Pancreas (tissue), 10 donors: ENCODE data around the gene TAF6. TPM values are rescaled to one million over a fixed set of nuclear protein-coding genes. Genes with fewer than 3 reads are reported as not detected.

Experiments used
- ATAC-seq, 4 donors: fragments of 200-7000 bp; cut with Tn5 transposase; one replicate each; pipeline versions ENCODE4 v1.8.0 to v1.9.1; 2020; ENCODE audit warnings: mild to moderate bottlenecking in 4 of 4, moderate library complexity in 4 of 4
- DNase-seq, 6 donors: peaks; one replicate each; pipeline ENCODE4 v3.0.0-alpha.2; 2020
- FAIRE-seq: peaks from 2 replicates; lab custom pipeline; 2012; peaks lifted over from hg19 to GRCh38; lab: Jason Lieb, UNC
- H3K27ac ChIP-seq, 4 donors: fragments of 200-600 bp; sonication (generic); 1 replicate in 3 of 4; 2 replicates in 1 of 4; pipeline versions ENCODE4 v1.5.0 to v1.8.0; 2020
- H3K27me3 ChIP-seq, 4 donors: fragments of 200-600 bp; one replicate each; pipeline ENCODE4 v1.8.0; 2021
- H3K36me3 ChIP-seq, 3 donors: fragments of 200-600 bp; sonication (generic) in 1 of 3; one replicate each; pipeline versions ENCODE4 v1.5.0 to v1.8.0; 2020 to 2021
- H3K4me1 ChIP-seq, 3 donors: fragments of 200-600 bp; one replicate each; pipeline ENCODE4 v1.8.0; 2021
- H3K4me3 ChIP-seq, 4 donors: fragments of 200-600 bp; sonication (generic) in 2 of 4; one replicate each; pipeline versions ENCODE4 v1.5.0 to v1.8.0; 2020 to 2021
- H3K9me3 ChIP-seq, 4 donors: fragments of 200-600 bp; one replicate each; pipeline ENCODE4 v1.8.0; 2021
- WGBS, 2 donors: extraction: QIAGEN DNeasy Blood & Tissue Kit; methylation state at CpG; one replicate each; pipeline ENCODE4 v1.1.7; 2013; 5-methylcytosine and 5-hydroxymethylcytosine counted together
- intact Hi-C, 3 donors: fragments of 100-400 bp; cut with DNase I; formaldehyde crosslinking; loops; one replicate each; pipeline versions ENCODE4 v1.11.1 to v1.14.2; 2022
- polyA plus RNA-seq, 2 donors: library from polyadenylated mRNA; stranded (reverse); fragments of 200-250 nt; gene quantifications; one replicate each; pipeline ENCODE4 v1.2.3, GENCODE V29; 2013
- total RNA-seq, 6 donors: library from RNA; stranded (reverse); fragmentation: NEBNext Ultra II Directional in 4 of 6; extraction: Animal tissue kit (Norgen Biotek cat#: 25700) in 4 of 6; gene quantifications; one replicate each; pipeline versions ENCODE4 v1.2.1 to v1.2.4, GENCODE V29; 2021 to 2023
- TF ChIP-seq, protein P1 (sequence below), 4 donors: fragments of 200-600 bp; sonication (generic) in 3 of 4; IDR thresholded peaks; one replicate each; pipeline versions ENCODE4 v1.5.0 to v1.8.0; 2021; ENCODE audit warnings: antibody characterized with exemption in 4 of 4
- donor health status: healthy with polysubstance abuse.
- donor health status: DM: no; HTN: no; CAD: no; lungs with moderate emphysema.
- donor health status: DM: no; HTN: no; CAD: no.
- donor health status: control.
- donor health status: control.
- donor health status: Bipolar disorder and iron deficiency.
- donor health status: DM: yes; HTN: yes; CAD: no.
- donor health status: DM: no; HTN: no; CAD: no.
- donor health status: DM: no; HTN: no; CAD: no.
- donor health status: DM: yes; HTN: yes; CAD: no.

Gene TAF6
- total and polyA plus RNA-seq, 8 donors, result 11.7 to 39.6 (median 15.3) TPM

- H3K9me3 ChIP-seq, result no peaks in the 10 kb centered on the region
- ATAC-seq (no peak), FAIRE-seq (no peak), DNase-seq (peak in 1 of 6 donors; percentile 8)
- 83% methylated on average over 7 of the region's 7 CpGs for WGBS, 2 donors
- H3K36me3 ChIP-seq, result peaks cover 0 to 18% (median 0%) of the 10 kb centered on the region in 3 donors
- TF ChIP-seq, protein P1, sequence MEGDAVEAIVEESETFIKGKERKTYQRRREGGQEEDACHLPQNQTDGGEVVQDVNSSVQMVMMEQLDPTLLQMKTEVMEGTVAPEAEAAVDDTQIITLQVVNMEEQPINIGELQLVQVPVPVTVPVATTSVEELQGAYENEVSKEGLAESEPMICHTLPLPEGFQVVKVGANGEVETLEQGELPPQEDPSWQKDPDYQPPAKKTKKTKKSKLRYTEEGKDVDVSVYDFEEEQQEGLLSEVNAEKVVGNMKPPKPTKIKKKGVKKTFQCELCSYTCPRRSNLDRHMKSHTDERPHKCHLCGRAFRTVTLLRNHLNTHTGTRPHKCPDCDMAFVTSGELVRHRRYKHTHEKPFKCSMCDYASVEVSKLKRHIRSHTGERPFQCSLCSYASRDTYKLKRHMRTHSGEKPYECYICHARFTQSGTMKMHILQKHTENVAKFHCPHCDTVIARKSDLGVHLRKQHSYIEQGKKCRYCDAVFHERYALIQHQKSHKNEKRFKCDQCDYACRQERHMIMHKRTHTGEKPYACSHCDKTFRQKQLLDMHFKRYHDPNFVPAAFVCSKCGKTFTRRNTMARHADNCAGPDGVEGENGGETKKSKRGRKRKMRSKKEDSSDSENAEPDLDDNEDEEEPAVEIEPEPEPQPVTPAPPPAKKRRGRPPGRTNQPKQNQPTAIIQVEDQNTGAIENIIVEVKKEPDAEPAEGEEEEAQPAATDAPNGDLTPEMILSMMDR (IDR thresholded peaks at IDR 0.05), result no peak
- H3K27me3 ChIP-seq, result no peaks in the 10 kb centered on the region
- no peak overlapping the region for H3K27ac ChIP-seq
- no peak overlapping the region for H3K4me3 ChIP-seq
- intact Hi-C loops, result no loop called here
- peaks cover 0 to 2% (median 0%) of the 10 kb centered on the region in 3 donors for H3K4me1 ChIP-seq
Observed at GRCh38 chr7:100115026-100115425, 4.1 kb downstream of the TAF6 start.

DNA sequence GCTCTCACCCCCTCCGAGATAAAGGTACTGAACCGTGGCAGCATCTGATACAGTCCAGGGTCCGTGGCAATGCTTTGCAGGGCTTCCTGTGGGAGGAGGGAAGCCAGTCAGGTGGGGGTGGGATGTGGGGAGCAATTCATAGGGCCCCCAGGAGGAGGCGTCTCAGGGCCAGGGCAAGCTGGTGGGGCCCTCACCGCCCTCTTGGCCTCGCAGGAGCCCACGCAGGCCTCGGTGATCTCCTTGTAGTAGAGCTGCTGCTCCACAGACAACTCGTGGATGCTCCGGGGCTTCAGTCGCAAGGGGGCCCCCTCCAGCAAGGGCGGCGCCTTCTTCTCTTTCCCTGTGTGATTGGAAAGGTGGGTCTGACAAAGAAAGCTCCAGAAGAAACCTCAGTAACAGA lies 7.2 kb downstream of the TAF6 start:
- intact Hi-C loops, result no loop called here
- no peak for ATAC-seq
- TF ChIP-seq, protein P1 (IDR thresholded peaks at IDR 0.05), result no peak

GRCh38 chr7:100111156-100111555 lies 8.0 kb downstream of the TAF6 start:
- no peak for FAIRE-seq
- H3K36me3 ChIP-seq, result peaks cover 0 to 25% (median 0%) of the 10 kb centered on the region in 3 donors

More for the DNA sequence above, 7.2 kb downstream of the TAF6 start:
- DNase-seq (no peak), FAIRE-seq (no peak)
- WGBS, 2 donors, result 88 to 89% methylated on average over 10 to 13 of the region's 13 CpGs
- Histone ChIP-seq H3K36me3 (peaks cover 0 to 25% (median 0%) of the 10 kb centered on the region in 3 donors), H3K27ac (no peak overlapping the region), H3K9me3 (no peaks in the 10 kb centered on the region), H3K4me1 (no peaks in the 10 kb centered on the region), H3K4me3 (no peak overlapping the region), H3K27me3 (no peaks in the 10 kb centered on the region)

DNA sequence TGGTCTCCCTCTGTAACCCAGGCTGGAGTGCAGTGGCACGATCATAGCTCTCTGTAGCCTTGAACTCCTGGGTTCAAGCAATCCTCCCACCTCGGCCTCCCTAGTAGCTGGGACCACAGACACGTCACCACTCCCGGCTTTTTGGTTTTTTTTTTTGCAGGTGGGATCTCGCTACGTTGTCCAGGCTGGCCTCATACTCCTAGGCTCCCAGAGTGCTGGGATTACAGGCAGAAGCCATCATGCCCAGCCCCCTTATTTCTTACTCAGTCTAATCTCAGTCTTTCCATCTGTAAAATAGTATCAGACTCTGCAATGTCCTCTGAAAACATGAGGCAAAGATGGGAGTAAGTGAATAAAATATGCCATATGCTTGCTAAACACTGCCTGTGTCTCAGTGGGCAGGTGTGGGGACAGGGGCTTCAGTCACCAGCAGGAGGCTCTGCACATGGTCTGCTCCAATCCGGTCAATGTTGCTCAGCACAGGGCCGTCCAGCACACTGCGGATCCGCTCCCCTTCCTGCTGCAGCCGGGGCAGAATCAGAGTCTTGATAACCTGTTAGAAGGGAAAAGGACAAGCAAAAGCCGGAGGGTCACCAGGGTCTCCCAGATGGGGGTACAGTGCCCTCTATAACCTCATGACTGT lies 9.5 kb downstream of the TAF6 start:
- intact Hi-C loops, result no loop called here
- 93 to 94% methylated on average over 12 of the region's 12 CpGs for WGBS, 2 donors
- Histone ChIP-seq H3K36me3 (peaks cover 0 to 25% (median 0%) of the 10 kb centered on the region in 3 donors), H3K27ac (no peak overlapping the region), H3K9me3 (no peaks in the 10 kb centered on the region), H3K4me3 (no peak overlapping the region), H3K27me3 (no peaks in the 10 kb centered on the region), H3K4me1 (no peaks in the 10 kb centered on the region)
- ATAC-seq, result no peak
- DNase-seq, result no peak
- FAIRE-seq, result no peak
- TF ChIP-seq, protein P1 (IDR thresholded peaks at IDR 0.05), result no peak

More at GRCh38 chr7:100111156-100111555, 8.0 kb downstream of the TAF6 start:
- intact Hi-C loops, result no loop called here
- Histone ChIP-seq H3K9me3 (no peaks in the 10 kb centered on the region), H3K4me3 (no peak overlapping the region), H3K27me3 (no peaks in the 10 kb centered on the region), H3K4me1 (no peaks in the 10 kb centered on the region), H3K27ac (no peak overlapping the region)
- TF ChIP-seq, protein P1 (IDR thresholded peaks at IDR 0.05), result no peak
- ATAC-seq (no peak), DNase-seq (no peak)
- WGBS, 2 donors, result 88 to 93% methylated on average over 7 of the region's 7 CpGs

DNA sequence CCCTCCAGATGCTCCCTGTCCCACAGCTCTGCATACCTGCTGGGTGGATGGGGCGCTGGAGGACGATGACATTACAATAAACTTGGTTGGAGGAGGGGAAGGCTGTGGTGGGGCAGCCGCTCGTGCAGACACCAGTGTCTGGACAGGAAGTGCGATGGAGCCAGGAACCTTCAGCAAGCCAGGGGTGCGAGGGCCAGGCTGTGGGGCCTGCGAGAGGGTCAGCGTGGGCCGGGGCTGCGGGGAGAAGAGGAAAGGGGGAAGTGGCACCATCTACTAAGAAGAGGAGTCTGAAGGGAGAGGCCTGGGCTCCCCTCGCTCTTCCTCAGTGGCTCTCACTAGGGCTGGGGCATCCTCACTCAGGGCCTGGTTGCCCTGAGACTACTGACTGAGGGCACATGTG lies 11.3 kb downstream of the TAF6 start:
- H3K36me3 ChIP-seq, result peaks cover 0 to 25% (median 0%) of the 10 kb centered on the region in 3 donors
- no peak overlapping the region for H3K4me3 ChIP-seq
- WGBS, 2 donors, result 88 to 91% methylated on average over 11 of the region's 11 CpGs
- no peaks in the 10 kb centered on the region for H3K9me3 ChIP-seq
- DNase-seq, result no peak
- no peak overlapping the region for H3K27ac ChIP-seq
- H3K4me1 ChIP-seq, result no peaks in the 10 kb centered on the region
- H3K27me3 ChIP-seq, result no peaks in the 10 kb centered on the region
- FAIRE-seq, result no peak
- intact Hi-C loops, result no loop called here
- TF ChIP-seq, protein P1 (IDR thresholded peaks at IDR 0.05), result no peak
- no peak for ATAC-seq
